HG03175 (cell line): Measurements from ENCODE around the gene SRGN.

Source experiments
- ATAC-seq: cut with Tn5 transposase; IDR thresholded peaks from one replicate; pipeline ENCODE4 v1.9.1; 2021; ENCODE audit warnings: mild to moderate bottlenecking, moderate library complexity; ENCODE audit not compliant: unreplicated experiment

SRGN gene

GRCh38 chr10:69089638-69090599 is 2.0 kb downstream of the SRGN start:
- ATAC-seq = peak; percentile 52

DNA sequence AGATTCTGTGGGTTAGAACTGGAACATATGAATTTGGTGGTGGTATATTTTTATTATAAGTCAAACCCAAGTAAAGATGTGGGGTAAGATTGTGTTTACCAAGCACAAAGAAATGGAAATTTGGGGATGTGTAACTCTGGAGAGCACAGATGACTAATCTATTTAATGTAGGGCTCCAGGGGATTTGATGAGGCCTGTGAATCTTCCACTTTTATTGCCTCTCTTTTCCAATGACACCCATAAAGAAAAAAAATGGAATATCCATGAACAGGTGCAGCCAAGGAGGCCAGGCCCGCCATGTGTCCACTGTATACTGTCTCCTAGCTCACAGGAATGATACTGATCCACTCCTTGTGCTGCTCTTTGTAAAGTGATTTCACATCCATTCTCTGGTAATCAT is 2.8 kb downstream of the SRGN start:
- no peak for ATAC-seq

DNA sequence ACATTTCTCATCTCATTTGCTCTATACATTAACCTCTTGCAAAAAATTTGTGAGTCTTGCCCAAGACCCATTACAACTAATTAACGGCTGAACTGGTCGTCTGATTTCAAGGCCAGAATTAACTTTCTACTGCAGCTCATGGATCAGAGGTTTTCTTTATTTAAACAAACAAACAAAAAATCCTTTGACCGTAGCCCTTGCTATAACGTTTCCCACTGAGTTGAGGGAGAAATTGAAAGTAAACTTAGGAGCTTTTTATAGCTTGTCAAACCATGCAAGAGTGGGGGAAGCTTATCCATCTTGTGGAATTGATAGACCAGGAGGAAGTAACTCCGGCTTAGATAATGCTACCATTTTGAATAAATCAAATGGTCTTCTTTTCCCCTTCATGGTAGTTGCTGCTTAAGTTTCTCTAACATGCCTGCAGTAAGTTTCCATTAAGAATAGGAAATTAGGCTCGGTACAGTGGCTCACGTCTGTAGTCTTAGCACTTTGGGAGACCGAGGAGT is 3.3 kb downstream of the SRGN start:
- no peak for ATAC-seq

DNA sequence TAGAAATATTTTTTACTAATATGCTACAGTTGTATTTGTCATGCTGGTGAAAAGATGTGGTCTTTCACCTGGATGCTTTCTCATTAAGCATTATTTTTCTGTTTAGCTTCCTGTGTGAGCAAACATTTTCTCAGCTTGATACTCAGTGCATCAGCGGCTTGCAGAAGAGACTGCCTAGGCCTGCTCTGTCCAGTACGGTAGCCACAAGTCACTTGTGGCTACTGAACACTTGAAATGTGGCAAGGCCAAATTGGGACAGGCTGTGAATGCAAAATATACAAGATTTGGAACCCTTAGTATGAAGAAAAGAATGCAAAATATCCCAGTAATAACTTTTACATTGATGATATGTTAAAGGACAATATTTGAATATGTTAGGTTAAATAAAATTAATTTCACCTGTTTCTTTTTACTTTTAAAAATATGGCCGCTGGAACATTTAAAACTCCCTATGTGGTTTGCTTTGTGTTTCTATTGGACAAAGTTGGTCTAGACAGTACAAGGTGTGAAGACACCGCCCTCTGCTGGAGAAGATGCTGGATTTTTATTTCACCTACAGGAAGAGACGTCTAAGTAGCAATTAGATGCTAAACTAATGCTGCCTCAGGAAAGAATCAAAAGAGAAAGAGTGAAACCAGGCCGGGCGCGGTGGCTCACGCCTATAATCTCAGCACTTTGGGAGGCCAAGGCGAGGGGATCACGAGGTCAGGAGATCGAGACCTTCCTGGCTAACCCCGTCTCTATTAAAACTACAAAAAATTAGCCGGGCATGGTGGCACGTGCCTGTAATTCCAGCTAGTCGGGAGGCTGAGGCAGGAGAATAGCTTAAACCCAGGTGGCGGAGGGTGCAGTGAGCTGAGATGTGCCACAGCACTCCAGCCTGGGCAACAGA is 5.3 kb downstream of the SRGN start:
- ATAC-seq = peak; percentile 36

DNA sequence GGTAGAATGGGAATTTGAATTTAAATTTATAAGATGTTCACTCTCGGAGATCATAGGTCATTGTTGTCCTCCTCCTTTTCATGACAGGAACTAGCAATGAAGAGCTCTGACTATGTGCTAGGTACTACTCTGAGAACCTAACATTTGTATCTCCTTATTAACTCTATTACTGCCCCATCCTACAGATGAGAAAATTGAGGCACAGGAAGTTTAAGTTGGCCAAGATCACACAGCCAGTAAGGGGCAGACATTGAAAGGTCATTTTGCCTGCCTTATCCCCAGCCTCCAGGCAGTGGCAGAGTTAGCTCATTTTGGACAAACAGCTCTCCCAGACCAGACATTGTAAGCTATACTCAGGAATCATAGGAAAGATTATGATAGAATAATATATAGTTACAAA is 6.0 kb downstream of the SRGN start:
- ATAC-seq = no peak

DNA sequence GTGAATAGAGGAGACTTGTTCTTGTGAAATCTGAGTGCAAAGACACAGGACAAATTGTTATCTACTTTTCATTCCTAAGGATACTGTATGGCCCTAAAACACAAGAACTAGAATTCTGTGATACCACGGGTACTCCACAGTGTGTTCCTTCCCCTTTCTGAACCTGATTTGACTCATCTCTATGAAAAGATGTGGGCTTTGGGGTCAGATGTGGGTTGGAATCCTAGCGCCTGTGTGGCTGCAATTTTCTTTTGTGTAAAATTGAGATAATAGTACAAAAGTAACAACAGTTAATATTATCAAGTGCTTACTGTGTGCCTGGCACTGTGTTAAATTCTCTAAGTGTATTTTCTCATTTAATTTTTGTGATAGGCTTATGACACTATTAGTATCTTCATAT is 8.1 kb downstream of the SRGN start:
- peak; percentile 53 for ATAC-seq

- ATAC-seq = no peak
Observed at GRCh38 chr10:69097729-69098128, 9.8 kb downstream of the SRGN start.

DNA sequence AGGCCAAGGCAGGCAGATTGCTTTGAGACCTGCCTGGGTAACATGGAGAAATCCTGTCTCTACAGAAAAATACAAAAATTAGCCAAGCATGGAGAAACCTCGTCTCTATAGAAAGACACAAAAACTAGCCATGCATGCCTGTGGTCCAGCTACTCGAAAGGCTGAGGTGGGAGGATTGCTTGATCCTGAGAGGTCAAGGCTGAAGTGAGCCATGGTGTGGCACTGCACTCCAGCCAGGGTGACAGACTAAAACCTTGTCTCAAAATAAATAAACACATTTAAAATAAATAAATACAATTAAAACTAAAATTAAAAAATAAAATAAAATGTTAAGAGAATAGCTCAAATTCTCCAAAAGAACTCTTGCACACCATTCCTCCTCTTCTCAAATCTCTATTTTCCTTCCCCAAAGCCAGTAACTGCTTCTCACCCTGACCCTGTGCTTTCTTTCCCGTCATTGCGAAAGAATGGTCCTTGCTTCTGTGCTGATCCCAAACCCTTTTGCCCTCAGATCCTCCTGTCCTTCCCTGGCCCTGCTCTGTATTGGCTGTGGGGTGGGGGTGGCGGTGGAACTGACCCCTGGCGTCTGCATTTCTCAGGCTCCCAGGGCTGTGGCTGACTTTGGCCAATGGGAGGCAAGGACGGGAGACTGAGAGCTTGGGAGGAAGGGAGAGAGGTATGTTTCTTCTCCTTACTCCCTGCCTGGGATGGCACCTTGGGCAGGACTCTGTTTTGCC is 12.4 kb downstream of the SRGN start:
- ATAC-seq = no peak

DNA sequence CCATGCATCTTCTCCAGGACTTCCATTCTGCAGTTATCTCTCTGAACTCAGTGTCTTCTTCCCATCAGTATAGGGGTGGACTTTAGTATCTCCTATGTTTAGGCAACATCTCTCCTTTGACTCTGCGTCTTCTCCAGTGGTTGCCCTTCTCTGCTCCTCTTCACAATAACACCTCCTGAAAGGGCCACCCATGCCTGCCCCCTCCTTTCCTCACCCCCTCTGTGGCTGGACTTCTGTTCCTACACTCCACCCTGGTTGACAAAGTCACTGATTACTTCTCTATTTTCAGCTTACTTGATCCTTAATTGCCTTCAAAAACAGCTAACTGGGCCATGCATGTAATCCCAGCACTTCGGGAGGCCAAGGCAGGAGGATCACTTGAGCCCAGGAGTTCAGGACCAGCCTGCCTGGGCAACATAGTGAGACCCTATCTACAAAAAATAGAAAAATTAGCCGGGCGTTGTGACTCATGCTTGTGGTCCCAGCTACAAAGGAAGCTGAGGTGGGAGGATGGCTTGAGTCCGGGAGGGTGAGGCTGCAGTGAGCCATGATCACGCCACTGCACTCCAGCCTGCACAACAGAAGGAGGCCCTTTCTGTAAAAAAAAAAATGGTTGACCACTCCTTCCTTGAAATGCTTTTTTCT is 13.7 kb downstream of the SRGN start:
- ATAC-seq = no peak

GRCh38 chr10:69102440-69102839 is 14.5 kb downstream of the SRGN start:
- ATAC-seq = no peak

DNA sequence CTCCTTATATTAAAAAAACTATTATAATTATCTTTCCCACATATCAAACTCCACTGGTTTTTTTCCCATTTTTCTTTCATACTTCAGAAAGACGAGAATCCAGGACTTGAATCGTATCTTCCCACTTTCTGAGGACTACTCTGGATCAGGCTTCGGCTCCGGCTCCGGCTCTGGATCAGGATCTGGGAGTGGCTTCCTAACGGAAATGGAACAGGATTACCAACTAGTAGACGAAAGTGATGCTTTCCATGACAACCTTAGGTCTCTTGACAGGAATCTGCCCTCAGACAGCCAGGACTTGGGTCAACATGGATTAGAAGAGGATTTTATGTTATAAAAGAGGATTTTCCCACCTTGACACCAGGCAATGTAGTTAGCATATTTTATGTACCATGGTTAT is 15.9 kb downstream of the SRGN start:
- no peak for ATAC-seq

DNA sequence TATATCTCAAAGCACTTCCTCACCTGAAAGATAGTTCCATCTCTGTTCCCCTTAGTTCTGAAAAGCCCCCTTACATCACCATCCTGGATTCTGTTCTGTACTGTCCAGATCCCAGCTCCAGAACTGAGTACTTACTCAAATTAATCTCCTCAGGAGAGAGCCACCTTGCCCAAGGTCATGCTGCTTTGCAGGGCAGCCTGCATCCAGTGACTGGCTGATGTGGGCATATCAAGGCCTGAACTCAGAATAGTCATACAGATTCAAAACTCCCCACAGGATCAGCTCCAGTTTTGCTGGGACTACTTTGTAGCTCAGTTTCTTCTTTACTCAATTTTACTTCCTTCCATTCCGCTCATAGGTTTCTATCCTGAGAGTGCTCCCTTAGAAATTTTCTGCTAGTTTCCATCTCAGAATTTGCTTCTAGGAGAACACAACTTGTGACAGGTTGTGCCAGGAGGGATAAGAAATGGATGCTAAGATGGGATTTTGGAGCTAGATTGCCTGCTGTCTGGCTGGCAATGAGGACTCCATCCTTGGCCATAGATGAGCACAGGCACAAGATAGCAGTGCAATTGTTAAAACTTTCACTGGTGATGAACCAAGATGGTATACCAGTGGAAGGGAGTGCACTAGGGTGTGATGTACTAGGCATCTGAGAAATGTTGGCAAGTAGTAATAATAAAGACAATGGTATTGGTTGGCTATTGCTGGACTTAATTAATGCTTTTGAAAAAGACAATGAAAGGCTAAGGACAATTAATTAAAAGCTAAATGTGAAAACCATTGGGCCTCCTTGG is 17.3 kb downstream of the SRGN start:
- ATAC-seq = no peak

DNA sequence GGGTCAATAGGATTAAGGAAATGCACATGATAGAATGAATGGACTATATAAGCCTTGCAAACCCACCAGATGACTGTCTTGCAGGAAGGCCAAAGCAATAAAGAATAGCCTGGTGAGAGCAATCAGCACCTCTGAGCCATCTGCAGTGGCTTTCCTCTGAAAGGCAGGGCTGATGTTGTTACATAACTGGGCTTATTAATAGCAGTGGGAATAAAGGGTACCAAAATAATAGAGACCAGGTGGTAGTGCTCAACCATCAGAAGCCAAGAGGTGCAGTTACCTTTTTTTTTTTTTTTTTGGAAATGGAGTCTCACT is 19.2 kb downstream of the SRGN start:
- no peak for ATAC-seq

- ATAC-seq = no peak
Observed at GRCh38 chr10:69107699-69108098, 19.8 kb downstream of the SRGN start.

DNA sequence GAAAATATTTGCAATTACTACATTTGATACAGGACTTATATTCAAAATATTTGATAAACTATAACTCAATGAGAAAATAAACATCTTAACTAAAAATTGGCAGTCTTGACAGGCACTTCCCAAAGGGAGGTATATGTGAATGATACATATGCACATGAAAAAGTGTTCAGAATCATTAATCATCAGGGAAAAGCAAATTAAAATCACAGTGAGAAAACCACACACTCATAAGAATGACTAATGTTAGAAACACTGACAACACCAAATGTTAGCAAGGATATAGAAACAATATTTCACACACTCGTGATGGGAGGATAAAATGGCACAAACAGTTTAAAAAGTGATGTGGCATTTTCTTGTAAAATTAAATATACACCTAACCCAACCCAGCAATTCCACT is 32.0 kb downstream of the SRGN start:
- no peak for ATAC-seq

DNA sequence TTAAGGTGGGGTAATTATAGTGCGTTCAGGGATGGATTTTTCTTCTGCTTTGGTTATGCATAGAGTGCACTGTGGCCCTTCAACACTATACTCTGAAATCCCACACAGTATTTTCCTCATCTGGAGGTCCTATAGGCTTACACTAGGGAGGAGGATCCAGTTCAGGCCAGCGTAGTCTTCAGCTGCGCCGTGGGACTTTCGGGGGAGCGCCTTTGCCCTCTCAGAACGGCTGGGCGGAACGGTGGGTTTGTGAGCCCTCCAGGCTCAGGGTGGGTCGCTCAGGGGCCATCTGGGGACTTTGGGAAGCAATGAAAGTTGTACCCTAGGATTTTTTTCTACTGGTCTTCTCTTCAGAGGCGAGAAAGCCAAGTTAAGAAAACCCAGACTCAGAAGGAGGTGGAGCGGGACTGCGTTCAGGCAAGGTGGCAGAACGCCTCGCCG is 35.4 kb downstream of the SRGN start:
- ATAC-seq = peak; percentile 59

DNA sequence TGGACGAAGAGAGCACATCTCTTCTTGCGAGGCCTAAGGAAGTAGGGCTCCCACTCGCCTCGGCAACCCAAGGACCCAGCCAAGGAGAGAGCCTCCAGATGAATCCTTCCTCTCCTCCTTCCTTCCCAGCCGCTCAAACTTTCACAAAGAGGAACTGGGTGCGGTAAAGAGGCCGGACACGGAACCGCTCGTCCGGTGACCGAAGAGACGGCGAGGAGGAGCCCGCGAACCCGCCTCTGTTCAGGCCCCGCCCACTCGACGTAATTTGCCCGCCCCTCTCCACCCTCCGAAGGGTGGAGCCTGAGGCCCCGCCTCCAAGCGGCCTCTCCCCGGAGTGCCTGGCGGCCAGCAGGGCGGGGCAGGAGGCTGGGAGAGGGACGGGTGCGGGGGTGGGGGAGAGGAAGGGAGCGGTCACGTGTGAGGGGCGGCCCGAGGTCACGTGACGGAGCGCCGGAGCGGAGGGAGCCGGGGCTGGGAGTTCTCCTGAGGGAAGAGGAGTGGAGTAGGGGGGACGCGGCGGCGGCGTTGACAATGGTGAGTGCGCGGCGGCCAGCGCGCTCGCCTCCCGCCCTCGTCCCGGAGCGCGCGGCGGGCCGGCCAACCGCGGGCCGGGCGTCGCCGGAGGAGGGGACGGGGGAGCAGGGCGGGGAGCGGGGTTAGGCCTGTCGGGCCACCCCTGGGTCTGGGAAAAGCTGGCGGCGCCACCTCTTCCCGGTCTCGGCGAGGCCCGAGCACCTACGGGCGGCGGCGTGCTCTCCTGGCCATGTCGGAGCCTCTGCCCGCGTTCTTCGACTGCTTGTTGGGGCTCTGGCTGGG is 36.1 kb downstream of the SRGN start, which contains the start of gene VPS26A:
Gene VPS26A, plus strand, starts transcription at position 432 of the 816 bp plus-strand sequence. Its CDS starts 100 bp downstream, at position 532.
- peak; percentile 90 for ATAC-seq

DNA sequence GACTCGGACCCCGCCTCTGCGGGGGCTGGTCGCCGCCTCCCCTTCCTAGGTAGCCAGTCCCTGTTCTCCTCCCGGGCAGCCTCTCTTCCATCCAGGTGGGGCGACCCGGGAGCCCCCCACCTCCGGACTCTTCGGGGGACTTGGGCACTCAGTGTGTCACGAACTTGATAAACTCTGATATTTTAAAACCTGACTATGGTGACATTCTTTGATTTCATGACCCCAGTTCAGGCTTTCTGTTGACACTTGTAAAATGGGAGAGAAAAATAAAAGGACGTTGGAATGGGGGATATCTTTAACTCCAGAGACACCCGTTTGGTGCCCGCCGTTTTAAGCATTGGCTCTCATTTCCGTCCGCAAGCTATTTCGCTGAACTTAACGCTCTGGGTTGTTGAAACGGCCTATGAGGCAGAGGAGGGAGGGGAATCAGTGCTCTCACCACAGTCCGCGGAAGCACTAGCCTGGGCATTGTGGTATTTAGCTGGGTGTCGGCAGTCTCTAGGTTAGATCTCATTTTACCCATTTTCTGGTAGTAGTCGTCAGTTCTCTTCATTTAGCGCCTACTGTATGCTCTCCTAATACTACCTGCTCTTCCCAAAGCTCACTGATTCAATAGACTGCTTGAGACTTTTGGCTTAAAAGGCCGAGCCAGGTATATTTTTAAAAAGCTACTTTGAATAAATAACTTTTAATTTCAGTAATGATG is 36.8 kb downstream of the SRGN start:
- ATAC-seq = peak; percentile 27
